Lower leg skin (tissue), 4 donors: ENCODE data around the gene MYLK4. TPM values are rescaled to one million over a fixed set of nuclear protein-coding genes. Genes with fewer than 3 reads are reported as not detected.

ENCODE experiments used
- DNase-seq, 2 donors: peaks; one replicate each; pipeline ENCODE4 v3.0.0-alpha.2; 2019; ENCODE audit warnings: low spot score in 2 of 2
- H3K4me3 ChIP-seq: fragments of 200-600 bp; sonication (generic); 2 replicates; pipeline ENCODE4 v1.5.1; 2017; ENCODE audit warnings: mild to moderate bottlenecking, low read depth; ENCODE audit not compliant: poor library complexity, severe bottlenecking
- POLR2A ChIP-seq, 2 donors: fragments of 450-650 bp; IDR thresholded peaks; one replicate each; pipeline ENCODE4 v1.6.1; 2016 to 2017; ENCODE audit warnings: antibody characterized with exemption in 2 of 2, mild to moderate bottlenecking in 1 of 2, moderate library complexity in 1 of 2
- WGBS, 2 donors: methylation state at CpG; one replicate each; pipeline ENCODE4 v1.1.5; 2018; 5-methylcytosine and 5-hydroxymethylcytosine counted together
- intact Hi-C: fragments of 100-400 bp; cut with DNase I; formaldehyde crosslinking; loops from one replicate; pipeline ENCODE4 v1.15.0; 2023; ENCODE audit warnings: low total_unique reads
- total RNA-seq, 4 donors: library from RNA; depleted of rRNA; stranded (reverse); fragments of >200 nt; gene quantifications; one replicate each; pipeline ENCODE4 v1.1.0, GENCODE V29; 2016
- TF ChIP-seq, protein P1 (sequence below), 3 donors: fragments of 450-650 bp; IDR thresholded peaks; one replicate each; pipeline ENCODE4 v1.5.1; 2016; ENCODE audit warnings: antibody characterized with exemption in 3 of 3, mild to moderate bottlenecking in 3 of 3, moderate library complexity in 2 of 3

The MYLK4 gene
- total RNA-seq, 4 donors from 2014 or later = 0.97 to 3.8 (median 2.5) TPM

DNA sequence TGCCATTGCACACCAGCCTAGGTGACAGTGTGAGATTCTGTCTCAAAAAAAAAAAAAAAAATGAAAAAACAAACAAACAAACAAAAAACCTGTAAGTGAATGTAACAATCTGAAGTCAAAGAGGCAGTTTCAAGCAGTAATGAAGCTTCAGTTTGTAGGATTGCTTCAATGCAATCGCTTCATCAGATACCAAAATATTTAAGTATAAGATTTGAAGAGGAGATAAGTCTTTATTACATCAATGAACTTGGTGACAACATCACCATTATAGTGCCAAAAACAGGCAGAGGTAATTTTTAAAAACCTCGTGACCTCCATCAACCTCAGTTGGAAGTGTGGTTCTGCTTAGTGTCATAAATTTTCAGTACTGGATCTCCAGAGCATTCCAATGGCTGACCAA, 74.7 kb downstream of the MYLK4 start:
- 65 to 80% methylated on average over 2 of the region's 2 CpGs for WGBS, 2 donors

DNA sequence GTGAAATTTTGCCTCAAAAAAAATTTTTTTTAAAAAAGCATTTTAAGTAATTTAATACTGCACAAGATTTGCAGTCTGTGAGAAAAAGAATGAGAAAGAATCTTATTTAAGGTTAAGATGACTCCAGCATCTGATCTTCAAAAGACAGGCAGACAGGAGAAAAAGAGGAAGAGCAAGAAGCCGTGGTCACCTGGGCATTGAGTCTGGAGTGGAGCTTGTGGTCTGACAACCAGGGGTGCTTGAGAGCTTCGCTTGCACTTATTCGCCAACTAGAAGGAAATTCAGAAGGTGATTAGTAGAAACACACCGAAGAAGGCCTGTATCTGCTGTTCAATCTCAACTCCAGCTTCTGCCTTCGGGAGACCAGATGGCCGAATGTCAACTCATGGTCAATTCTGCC, 75.9 kb downstream of the MYLK4 start:
- intact Hi-C loops = no loop called here
- DNase-seq = no peak
- no peak overlapping the region for H3K4me3 ChIP-seq
- 92 to 93% methylated on average over 6 of the region's 6 CpGs for WGBS, 2 donors
- TF ChIP-seq, protein P1, sequence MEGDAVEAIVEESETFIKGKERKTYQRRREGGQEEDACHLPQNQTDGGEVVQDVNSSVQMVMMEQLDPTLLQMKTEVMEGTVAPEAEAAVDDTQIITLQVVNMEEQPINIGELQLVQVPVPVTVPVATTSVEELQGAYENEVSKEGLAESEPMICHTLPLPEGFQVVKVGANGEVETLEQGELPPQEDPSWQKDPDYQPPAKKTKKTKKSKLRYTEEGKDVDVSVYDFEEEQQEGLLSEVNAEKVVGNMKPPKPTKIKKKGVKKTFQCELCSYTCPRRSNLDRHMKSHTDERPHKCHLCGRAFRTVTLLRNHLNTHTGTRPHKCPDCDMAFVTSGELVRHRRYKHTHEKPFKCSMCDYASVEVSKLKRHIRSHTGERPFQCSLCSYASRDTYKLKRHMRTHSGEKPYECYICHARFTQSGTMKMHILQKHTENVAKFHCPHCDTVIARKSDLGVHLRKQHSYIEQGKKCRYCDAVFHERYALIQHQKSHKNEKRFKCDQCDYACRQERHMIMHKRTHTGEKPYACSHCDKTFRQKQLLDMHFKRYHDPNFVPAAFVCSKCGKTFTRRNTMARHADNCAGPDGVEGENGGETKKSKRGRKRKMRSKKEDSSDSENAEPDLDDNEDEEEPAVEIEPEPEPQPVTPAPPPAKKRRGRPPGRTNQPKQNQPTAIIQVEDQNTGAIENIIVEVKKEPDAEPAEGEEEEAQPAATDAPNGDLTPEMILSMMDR (IDR thresholded peaks at IDR 0.05) = no peak
- no peak for TF ChIP-seq POLR2A (IDR thresholded peaks at IDR 0.05)

More for the DNA sequence above, 74.7 kb downstream of the MYLK4 start:
- no peak for DNase-seq
- H3K4me3 ChIP-seq = no peak overlapping the region
- TF ChIP-seq, protein P1 (IDR thresholded peaks at IDR 0.05) = no peak
- TF ChIP-seq POLR2A (IDR thresholded peaks at IDR 0.05) = no peak
- intact Hi-C loops = no loop called here

- TF ChIP-seq POLR2A (IDR thresholded peaks at IDR 0.05) = no peak
- TF ChIP-seq, protein P1 (IDR thresholded peaks at IDR 0.05) = no peak
Observed at GRCh38 chr6:2669067-2669700, 81.5 kb downstream of the MYLK4 start.

DNA sequence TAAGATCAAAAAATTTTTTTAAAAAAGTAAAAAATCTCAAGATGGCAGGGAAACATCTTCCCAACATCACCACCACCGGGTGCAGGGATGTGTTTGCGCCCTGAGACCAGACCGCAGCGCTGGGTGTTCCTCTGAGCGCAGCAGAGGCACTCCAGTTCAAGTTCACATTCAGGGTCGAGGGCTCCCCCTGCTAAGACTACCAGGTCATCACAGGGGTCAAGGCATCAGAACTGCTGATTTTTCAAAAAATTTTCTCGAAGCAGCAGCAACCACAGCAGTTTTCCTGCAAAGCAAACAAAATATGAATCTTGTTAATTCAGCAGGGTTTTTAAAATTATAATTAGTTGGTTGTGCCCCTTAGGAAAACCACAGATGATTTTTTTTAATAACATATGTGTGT, 83.1 kb downstream of the MYLK4 start:
- DNase-seq = no peak
- TF ChIP-seq, protein P1 (IDR thresholded peaks at IDR 0.05) = no peak
- TF ChIP-seq POLR2A (IDR thresholded peaks at IDR 0.05) = no peak
- WGBS, 2 donors = 77 to 88% methylated on average over 7 of the region's 7 CpGs
- intact Hi-C loops = no loop called here
- no peak overlapping the region for H3K4me3 ChIP-seq

More at GRCh38 chr6:2669067-2669700, 81.5 kb downstream of the MYLK4 start:
- 80 to 85% methylated on average over 12 of the region's 12 CpGs for WGBS, 2 donors
- intact Hi-C loops = no loop called here
- H3K4me3 ChIP-seq = no peak overlapping the region
- no peak for DNase-seq

- intact Hi-C loops = no loop called here
- no peak for TF ChIP-seq POLR2A (IDR thresholded peaks at IDR 0.05)
- TF ChIP-seq, protein P1 (IDR thresholded peaks at IDR 0.05) = no peak
- H3K4me3 ChIP-seq = no peak overlapping the region
- WGBS, 2 donors = 80 to 95% methylated on average over 6 of the region's 6 CpGs
- no peak for DNase-seq
Observed at GRCh38 chr6:2666906-2667575, 83.7 kb downstream of the MYLK4 start.
